Adipocyte (in vitro differentiated cells): ENCODE results near the gene CGREF1.

Source experiments
- DNase-seq: peaks from one replicate; pipeline ENCODE4 v3.0.0-alpha.2; 2015; ENCODE audit warnings: low read depth
- H3K27me3 ChIP-seq: replicated peaks from 2 replicates; pipeline ENCODE4 v1.7.0; 2013; ENCODE audit warnings: mild to moderate bottlenecking, low read length, moderate library complexity; ENCODE audit not compliant: control insufficient read depth, insufficient read depth
- H3K36me3 ChIP-seq: 2 replicates; pipeline ENCODE4 v1.7.0; 2013; ENCODE audit warnings: low read length, mild to moderate bottlenecking, moderate library complexity; ENCODE audit not compliant: control insufficient read depth, insufficient read depth, severe bottlenecking
- H3K4me1 ChIP-seq: 2 replicates; pipeline ENCODE4 v1.7.0; 2013; ENCODE audit warnings: mild to moderate bottlenecking, low read length, moderate library complexity; ENCODE audit not compliant: control insufficient read depth, insufficient read depth
- H3K4me3 ChIP-seq: 2 replicates; pipeline ENCODE4 v1.7.0; 2013; ENCODE audit warnings: mild to moderate bottlenecking, low read length, moderate library complexity
- H3K9ac ChIP-seq: 2 replicates; pipeline ENCODE4 v1.7.0; 2013; ENCODE audit warnings: mild to moderate bottlenecking, low read length, moderate library complexity
- H3K9me3 ChIP-seq: 2 replicates; pipeline ENCODE4 v1.7.0; 2013; ENCODE audit warnings: mild to moderate bottlenecking, low read length, moderate library complexity; ENCODE audit not compliant: control insufficient read depth

The CGREF1 gene

DNA sequence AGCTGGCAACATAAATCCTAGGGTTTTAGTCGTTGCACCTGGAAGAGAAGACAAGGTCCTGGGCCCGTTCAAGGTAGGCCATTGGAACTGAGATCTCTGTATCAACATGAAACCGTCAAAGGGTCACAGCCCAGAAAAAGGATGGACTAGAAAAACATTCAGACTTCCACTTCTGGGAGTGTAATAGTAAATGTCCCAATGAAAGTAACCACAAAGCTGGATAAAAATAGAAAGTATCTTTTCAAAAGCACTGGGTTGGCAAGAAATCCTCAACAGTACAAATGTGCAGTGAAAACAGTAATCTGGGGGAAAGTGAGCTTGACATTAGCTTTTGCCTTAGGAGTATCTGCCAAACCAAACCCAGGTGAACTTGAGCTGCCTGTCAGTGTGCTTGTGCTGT lies 12.9 kb downstream of the CGREF1 start:
- Histone ChIP-seq H3K4me3 (no peak overlapping the region), H3K27me3 (peaks cover 2% of the 10 kb centered on the region), H3K36me3 (no peaks in the 10 kb centered on the region), H3K9me3 (no peaks in the 10 kb centered on the region), H3K4me1 (peaks cover 12% of the 10 kb centered on the region), H3K9ac (peak overlapping the region; percentile 39)
- DNase-seq, result no peak

- H3K4me3 ChIP-seq, result no peak overlapping the region
- no peaks in the 10 kb centered on the region for H3K9me3 ChIP-seq
- no peaks in the 10 kb centered on the region for H3K36me3 ChIP-seq
- peaks cover 12% of the 10 kb centered on the region for H3K4me1 ChIP-seq
- DNase-seq, result no peak
- H3K27me3 ChIP-seq, result peaks cover 2% of the 10 kb centered on the region
- no peak overlapping the region for H3K9ac ChIP-seq
Observed at GRCh38 chr2:27102329-27102728, 16.6 kb downstream of the CGREF1 start.

DNA sequence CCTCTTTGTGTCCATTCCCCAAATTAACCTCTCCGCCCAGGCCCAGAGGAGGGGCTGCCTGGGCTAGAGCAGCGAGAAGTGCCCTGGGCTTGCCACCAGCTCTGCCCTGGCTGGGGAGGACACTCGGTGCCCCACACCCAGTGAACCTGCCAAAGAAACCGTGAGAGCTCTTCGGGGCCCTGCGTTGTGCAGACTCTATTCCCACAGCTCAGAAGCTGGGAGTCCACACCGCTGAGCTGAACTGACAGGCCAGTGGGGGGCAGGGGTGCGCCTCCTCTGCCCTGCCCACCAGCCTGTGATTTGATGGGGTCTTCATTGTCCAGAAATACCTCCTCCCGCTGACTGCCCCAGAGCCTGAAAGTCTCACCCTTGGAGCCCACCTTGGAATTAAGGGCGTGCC lies 18.9 kb downstream of the CGREF1 start:
- no peaks in the 10 kb centered on the region for H3K36me3 ChIP-seq
- H3K9ac ChIP-seq, result no peak overlapping the region
- no peak for DNase-seq
- no peak overlapping the region for H3K4me3 ChIP-seq
- H3K27me3 ChIP-seq, result peaks cover 2% of the 10 kb centered on the region
- peaks cover 16% of the 10 kb centered on the region for H3K4me1 ChIP-seq
- H3K9me3 ChIP-seq, result no peaks in the 10 kb centered on the region

DNA sequence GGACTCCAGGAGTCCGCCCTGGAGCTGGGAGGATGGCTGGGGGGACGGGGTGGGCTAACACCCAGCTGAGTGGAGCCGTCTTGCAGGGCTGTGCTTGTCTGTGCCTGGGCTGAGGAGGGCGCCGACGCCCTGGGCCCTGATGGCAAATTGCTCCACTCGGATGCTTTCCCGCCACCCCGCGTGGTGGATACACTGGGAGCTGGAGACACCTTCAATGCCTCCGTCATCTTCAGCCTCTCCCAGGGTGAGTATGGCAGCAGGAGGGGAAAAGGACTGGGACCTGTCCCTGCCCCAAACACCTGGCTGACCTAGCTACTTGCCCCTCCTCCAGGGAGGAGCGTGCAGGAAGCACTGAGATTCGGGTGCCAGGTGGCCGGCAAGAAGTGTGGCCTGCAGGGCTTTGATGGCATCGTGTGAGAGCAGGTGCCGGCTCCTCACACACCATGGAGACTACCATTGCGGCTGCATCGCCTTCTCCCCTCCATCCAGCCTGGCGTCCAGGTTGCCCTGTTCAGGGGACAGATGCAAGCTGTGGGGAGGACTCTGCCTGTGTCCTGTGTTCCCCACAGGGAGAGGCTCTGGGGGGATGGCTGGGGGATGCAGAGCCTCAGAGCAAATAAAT lies 19.5 kb downstream of the CGREF1 start:
- Histone ChIP-seq H3K4me3 (no peak overlapping the region), H3K9me3 (no peaks in the 10 kb centered on the region), H3K36me3 (no peaks in the 10 kb centered on the region), H3K9ac (no peak overlapping the region), H3K27me3 (peaks cover 2% of the 10 kb centered on the region), H3K4me1 (peaks cover 16% of the 10 kb centered on the region)
- no peak for DNase-seq

DNA sequence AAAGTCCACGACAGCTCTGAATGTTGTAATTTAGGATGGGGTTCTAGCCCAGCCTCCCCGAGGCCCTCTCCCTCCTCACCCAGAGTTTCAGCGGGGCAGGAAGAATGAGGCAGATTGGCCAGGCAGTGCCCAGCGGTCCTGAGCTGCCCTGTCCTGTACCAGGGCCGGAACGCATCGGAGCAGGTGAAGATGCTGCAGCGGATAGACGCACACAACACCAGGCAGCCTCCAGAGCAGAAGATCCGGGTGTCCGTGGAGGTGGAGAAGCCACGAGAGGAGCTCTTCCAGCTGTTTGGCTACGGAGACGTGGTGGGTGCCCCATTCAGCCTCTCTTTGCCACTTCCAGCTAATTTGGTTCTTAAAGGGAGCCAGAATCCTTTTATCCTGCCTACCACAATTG lies 21.6 kb downstream of the CGREF1 start:
- Histone ChIP-seq H3K4me3 (no peak overlapping the region), H3K36me3 (no peaks in the 10 kb centered on the region)
- DNase-seq, result no peak

GRCh38 chr2:27096748-27097297 lies 22.1 kb downstream of the CGREF1 start:
- Histone ChIP-seq H3K9me3 (no peaks in the 10 kb centered on the region), H3K4me1 (peaks cover 16% of the 10 kb centered on the region), H3K9ac (no peak overlapping the region), H3K4me3 (no peak overlapping the region), H3K27me3 (no peaks in the 10 kb centered on the region), H3K36me3 (no peaks in the 10 kb centered on the region)
- no peak for DNase-seq

More for the DNA sequence above, 21.6 kb downstream of the CGREF1 start:
- H3K9ac ChIP-seq, result no peak overlapping the region
- peaks cover 16% of the 10 kb centered on the region for H3K4me1 ChIP-seq
- H3K9me3 ChIP-seq, result no peaks in the 10 kb centered on the region
- H3K27me3 ChIP-seq, result no peaks in the 10 kb centered on the region

DNA sequence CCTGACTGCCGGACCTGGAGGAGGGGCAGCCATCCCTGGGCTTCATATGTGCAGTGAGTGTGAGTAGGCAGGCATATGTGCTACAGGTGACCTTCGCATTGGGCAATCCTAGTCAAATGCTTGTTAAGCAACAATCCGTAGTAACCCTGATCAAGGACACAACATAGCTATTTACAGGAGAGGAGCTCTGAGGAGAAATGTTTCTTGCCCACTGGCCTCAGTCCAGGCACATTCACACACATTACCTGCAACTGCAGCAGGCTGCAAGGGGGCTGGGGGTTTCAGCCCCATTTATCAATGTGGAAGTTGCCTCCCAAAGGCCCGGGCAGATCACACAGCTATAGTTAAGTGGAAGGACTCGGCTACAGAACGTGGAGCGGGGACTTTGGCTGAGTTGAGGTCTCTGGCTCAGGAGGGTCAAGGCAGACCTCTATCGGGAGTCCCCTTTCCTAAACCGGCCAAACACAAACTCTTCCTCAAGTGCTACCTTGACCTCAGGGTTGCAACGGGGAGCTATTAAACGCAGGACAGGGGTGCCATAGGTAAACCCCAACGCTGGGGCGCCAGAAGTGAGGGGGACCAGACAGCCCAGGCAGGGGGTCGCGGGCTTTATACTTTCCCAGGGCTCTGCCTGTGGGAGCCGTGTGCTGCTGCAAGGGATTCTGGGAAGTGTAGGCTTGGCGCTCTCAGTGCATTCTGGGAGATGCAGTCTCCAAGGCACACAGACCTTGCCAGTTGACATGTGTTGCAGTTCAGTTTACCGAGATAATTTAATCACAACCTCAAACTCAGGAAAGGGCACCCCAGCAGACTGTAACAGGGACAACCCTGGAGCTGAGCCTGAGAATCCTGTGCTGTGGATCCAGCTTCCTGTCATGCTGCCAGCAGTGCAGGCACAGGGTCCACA lies 22.9 kb downstream of the CGREF1 start:
- DNase-seq, result peak; percentile 77
- no peaks in the 10 kb centered on the region for H3K36me3 ChIP-seq
- H3K27me3 ChIP-seq, result no peaks in the 10 kb centered on the region
- H3K4me1 ChIP-seq, result peaks cover 16% of the 10 kb centered on the region
- no peaks in the 10 kb centered on the region for H3K9me3 ChIP-seq
- H3K9ac ChIP-seq, result peak overlapping the region; percentile 68
- peak overlapping the region; percentile 68 for H3K4me3 ChIP-seq

GRCh38 chr2:27095427-27095744 lies 23.5 kb downstream of the CGREF1 start:
- Histone ChIP-seq H3K4me1 (peaks cover 16% of the 10 kb centered on the region), H3K36me3 (no peaks in the 10 kb centered on the region), H3K9ac (no peak overlapping the region), H3K27me3 (no peaks in the 10 kb centered on the region), H3K4me3 (no peak overlapping the region), H3K9me3 (no peaks in the 10 kb centered on the region)
- DNase-seq, result no peak

- Histone ChIP-seq H3K27me3 (no peaks in the 10 kb centered on the region), H3K9ac (no peak overlapping the region), H3K4me1 (peaks cover 16% of the 10 kb centered on the region), H3K4me3 (no peak overlapping the region), H3K36me3 (no peaks in the 10 kb centered on the region), H3K9me3 (no peaks in the 10 kb centered on the region)
- no peak for DNase-seq
Observed at GRCh38 chr2:27094353-27094984, 24.5 kb downstream of the CGREF1 start.

- Histone ChIP-seq H3K4me1 (peaks cover 16% of the 10 kb centered on the region), H3K9me3 (no peaks in the 10 kb centered on the region), H3K9ac (no peak overlapping the region), H3K4me3 (no peak overlapping the region), H3K27me3 (no peaks in the 10 kb centered on the region), H3K36me3 (no peaks in the 10 kb centered on the region)
- no peak for DNase-seq
Observed at GRCh38 chr2:27093430-27094352, 25.2 kb downstream of the CGREF1 start.
